Stimulated activated CD4-positive, alpha-beta T cell treated with anti-CD3 and anti-CD28 coated beads, Interleukin-1b, Interleukin-23, amount 100 ng/mL, for 24 hours (primary cell): ENCODE data around the gene PSTPIP1.

Experiments used
- DNase-seq, 4 experiments: peaks; one replicate each; pipeline ENCODE4 v3.0.0-alpha.2; 2020; ENCODE audit warnings: low read depth in 4 of 4, low spot score in 1 of 4

PSTPIP1 gene

DNA sequence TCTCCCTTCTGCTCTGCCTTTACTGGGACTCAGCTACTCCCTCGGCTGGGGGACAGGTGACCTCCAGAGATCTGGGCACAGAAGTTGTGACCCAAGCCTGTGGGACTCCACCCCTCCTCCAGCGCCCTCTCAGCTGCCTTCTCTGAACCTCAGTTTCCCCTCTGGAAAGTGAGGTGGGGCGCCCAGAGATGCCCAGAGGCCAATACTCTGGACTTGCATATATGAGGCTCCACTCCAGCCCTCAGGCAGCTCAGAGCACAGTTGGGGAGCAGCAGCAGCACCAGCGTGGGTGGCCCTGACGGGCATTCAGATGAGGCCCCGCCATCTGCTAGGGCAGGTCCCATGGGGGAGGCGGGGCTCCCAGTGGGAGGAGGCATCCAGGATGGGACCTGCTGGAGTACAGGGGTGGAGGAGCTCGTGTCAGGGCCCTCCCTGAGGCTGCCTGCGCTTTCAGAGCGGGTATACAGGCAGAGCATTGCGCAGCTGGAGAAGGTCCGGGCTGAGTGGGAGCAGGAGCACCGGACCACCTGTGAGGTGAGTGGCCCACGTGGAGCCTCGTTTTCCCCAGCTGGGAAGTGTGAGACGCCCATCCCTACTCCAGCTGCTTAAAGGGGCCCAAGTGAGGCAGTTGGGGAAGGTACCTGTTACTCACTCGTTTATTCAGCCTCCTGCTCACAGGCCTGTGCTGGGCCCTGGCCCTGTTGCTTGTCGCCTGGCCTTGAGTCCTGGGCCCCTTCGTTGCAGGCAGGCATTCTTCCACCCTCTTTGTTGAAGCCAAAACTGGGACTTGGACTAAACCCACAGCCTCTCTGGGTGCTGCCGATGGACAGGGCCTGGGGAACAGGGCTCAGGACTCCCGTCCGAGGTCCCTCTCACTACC lies 35.4 kb downstream of the PSTPIP1 start:
- no peak for DNase-seq

DNA sequence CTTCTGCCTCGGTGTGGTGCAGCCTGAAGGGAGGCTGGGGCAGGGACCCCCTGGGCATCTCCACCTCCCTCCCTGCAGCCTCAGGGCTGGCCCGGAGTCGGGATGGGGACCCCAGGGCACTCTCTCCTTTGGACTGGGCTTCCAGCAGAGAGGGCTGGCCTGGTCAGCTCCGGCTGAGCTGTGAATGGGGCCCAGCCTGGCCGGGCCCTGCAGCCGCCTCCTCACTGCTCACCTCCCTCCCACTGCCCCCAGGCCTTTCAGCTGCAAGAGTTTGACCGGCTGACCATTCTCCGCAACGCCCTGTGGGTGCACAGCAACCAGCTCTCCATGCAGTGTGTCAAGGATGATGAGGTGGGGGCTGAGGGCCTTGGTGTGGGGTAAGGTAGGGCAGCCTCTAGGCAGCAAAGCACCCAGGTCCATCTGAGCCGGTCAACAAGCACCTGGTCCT lies 36.0 kb downstream of the PSTPIP1 start:
- no peak for DNase-seq

DNA sequence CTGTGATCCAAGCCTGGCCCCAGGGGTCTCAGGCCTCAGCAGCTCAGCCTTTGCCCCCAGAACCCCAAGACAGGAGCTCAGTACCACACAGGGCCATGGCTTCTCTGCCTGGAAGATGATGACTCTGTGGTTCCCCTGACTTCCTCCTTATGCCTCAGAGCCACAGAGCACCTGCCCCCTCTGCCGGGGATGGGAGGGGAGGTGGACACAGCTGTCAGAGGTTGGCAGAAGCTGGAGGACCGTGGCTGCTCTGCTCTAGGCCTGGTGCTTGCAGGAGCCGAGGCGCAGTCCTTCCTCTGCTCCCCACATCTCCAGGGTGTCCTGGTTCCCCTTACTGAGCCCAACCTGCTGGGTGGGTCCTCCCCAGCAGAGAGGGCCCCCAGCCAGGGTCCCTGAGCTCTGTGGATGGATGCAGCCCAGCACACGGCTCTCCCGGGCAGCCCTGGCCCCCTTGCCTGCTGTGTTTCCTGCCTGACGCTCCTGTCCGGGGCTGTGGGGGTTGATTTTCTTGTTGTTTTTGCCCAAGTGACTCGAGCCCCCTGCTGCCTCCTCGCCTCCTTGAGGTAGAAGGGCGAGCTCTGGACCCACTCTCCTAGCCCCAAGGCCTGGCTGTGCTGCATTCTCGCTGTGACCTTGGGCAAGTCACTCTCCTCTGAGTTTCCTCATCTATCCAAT lies 36.6 kb downstream of the PSTPIP1 start:
- DNase-seq = no peak

DNA sequence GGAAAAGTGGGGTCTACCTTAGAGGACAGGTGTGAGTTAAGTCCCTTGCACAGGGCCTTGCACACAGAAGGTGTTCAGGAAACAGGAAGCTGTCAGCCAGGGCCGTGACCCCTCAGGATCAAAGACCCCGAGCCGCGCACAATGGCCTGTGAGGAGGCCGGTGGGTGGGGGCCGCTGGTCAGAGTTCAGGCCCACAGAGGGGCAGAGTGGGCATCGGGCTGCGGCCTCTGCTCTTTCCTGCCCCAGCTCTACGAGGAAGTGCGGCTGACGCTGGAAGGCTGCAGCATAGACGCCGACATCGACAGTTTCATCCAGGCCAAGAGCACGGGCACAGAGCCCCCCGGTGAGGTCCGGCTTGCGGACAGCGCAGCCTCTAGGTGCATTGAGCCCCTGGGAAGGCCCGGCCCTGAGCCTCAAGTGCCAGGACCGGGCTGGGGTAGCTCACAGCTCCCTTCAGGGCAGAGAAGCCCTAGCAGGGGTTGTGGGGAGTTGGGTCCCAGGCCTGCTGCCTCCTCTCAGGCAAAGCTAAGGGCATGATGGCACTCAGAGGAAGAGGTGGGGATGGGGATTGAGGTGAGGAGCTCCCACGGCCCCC lies 37.2 kb downstream of the PSTPIP1 start:
- DNase-seq = no peak

DNA sequence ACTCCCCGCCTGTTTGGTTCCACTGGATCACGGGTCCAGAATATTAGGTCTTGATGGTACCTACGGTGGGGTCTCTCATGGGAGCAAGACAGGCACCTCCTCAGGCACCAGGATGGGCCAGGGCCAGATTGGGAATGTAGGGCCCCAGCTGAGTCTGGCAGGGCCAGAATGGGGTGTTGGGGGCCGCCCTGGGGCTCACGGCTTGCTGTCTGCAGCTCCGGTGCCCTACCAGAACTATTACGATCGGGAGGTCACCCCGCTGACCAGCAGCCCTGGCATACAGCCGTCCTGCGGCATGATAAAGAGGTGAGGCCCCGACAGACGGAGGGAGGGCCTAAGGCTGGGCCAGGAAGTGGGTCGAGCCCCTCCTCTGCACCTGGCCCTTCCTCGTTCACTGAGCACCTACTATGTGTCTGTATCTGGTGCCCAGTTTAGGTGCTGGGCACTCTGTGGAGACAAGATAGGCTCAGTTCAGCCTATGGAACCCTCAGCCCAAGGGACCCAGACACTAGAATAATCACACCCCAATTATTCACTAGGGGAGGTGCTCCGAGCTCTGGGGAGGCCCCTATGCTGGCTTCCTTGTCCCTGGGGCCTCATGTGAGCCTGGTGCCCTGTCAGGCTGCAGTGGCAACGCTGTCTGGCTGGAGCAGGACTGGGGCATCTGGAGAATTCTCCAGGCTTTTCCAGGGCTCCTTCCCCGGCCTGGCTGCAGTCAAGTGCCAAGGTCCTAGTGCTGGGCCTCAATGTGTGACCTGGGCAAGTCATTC lies 37.9 kb downstream of the PSTPIP1 start:
- DNase-seq = no peak

DNA sequence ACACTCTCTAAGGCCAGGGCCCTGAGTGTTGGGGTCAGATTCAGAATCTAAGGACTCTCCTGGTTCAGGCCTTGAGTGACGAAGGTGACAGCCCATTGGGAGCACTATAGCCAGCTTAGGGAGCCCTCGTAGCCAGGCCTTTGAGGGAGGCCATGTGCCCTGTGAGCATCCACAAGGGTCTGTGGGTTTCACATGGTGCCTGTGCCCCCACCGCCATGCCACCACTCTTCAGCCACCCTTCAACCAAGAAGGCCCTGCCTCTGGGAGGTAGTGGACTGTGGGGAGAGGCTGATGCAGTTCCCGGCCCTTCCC lies 38.4 kb downstream of the PSTPIP1 start:
- DNase-seq = no peak

DNA sequence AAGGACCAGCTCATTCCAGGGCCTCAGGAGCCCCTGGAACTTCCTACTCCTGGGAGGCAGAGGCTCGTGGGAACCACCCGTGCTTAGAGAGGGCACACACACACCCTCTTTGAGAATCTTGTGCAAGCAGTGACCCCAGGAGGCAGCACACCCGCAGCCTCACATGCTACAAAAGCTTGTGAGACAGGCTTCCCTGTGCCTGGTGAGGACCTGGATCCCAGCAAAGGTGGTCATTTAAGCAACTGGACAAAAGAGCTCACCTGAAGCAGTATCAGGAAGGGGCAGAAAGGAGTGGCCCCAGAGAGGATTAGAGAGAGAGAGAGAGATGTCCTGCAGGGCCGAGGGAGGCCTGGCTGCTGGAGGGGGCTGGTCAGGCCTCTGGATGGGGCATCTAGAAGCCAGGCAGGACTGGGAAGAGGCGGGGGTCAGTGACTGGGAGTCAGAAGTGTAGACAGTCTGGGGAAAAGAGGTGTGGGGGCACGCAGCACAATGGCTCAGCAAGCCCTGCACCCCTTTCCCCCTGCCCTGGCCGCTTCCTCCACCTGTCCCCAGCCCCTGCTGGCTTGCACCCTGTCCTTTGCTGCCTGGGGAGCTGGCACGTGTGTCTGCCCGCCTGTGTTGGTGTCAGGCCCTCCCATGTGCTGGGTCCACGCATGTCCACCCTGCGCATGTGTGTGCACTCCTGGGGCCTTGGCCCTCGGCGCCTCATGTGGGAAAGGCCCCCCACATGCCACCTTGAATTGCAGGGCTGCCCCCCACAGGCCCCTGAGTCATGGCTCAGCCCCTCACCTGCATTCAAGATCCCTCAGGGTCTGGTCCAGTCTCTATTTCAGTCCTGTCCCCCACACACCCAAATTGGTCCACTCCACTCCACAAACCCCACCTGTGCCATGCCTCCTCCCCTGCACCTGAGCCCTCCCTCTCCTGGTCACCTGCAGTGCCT lies 39.1 kb downstream of the PSTPIP1 start:
- DNase-seq = no peak

DNA sequence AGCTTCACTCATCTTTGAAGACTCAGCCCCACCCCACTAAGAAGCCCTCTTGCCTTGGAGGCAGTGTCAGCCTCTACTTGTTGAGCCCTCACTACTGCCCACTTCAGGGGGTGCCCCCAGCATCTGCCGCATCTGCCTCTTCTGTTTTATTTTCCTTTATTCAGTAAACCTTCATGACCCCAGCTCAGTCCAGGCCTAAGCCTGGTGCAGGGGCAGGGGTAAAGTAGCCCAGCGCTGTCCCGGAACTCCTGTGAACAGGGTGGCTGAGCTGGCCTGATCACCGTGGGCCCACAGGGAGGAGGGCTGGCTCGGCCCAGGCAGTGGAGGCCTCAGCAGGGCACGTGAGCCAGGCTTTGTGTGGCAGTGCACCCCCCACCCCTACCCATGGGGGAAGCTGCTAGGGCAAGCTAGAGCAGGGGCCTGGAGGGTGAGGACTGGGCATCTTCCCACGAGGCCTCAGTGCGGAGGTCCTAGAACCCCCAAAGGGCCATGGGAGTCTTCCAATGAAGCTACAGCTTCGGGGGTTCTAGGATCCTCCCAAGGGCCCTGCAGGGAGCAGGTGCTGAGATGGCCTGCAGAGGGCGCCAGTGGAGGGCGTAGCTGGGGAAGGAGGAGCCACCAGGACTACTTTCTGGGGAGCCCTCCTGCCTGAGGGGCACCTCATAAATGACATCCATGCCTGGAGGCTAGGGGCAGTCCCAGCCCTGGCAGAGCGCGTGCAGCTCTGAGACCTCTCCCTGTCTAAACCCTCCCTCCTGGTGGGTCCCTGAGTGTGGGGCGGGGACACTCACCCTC lies 40.0 kb downstream of the PSTPIP1 start:
- DNase-seq = no peak

DNA sequence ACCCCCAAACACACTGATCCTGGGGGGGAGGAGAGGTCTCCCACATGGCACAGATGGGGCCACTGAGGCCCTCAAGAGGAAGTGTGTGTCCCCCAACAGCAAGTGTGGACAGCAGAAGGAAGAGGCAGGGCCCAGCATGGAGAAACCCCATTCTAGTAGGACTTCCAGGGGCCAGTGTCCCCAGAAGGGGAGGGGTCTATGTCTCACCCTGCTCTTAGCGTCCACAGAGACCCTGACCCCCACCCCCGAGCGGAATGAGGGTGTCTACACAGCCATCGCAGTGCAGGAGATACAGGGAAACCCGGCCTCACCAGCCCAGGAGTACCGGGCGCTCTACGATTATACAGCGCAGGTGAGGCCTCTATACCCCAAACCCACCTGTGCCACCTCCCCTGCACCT lies 40.7 kb downstream of the PSTPIP1 start:
- no peak for DNase-seq

DNA sequence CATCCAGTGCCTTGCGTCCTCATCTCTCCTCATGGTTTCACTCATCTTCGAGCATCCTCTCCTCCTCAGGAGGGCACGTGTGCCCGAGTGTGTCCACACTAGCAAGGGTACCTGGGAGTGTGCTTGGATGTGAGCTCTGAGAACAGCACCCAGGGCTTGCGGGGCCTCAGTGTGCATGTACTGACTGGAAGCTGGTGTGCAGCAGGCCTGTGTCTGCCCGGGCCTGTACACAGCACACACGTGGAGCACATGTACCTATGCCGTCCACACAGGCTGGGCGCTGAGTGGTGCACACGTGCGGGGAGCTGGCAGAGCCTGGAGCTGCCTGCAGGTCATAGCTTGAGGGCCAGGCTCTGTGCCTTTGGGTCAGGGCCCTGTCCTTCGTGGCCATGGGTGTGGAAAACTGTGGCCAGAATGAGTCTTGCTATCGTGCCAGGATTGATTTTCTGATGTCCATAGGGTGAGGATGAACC lies 41.1 kb downstream of the PSTPIP1 start:
- no peak for DNase-seq

DNA sequence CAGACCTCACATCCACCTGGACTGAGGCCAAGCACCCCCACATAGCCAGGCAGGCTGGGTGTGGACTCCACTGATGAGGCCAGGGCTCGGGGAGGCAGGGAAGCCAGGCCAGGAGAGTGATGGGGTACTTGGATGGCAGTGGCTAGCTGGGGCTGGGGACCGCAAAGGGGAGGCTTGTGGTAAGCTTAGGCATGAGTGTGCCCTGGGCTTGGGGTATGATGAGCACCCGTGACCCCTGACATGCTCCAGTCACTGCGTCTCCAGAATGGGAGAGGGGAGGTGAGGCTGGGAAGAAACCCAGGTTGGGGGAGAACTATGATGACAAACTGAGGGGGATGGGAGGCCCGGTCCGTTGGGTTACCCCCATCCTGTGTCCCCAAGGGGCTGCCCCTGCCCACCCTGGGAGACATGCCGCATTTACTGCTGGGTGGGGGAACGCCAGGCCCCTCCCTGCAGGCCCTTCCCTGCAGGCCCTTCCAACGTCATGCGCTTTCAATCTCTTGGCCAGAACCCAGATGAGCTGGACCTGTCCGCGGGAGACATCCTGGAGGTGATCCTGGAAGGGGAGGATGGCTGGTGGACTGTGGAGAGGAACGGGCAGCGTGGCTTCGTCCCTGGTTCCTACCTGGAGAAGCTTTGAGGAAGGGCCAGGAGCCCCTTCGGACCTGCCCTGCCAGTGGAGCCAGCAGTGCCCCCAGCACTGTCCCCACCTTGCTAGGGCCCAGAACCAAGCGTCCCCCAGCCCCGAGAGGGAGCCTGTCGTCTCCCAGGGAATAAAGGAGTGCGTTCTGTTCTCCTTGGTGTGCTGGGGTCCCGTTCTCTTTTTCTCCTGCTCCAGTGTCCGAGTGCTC lies 41.8 kb downstream of the PSTPIP1 start:
- no peak for DNase-seq

DNA sequence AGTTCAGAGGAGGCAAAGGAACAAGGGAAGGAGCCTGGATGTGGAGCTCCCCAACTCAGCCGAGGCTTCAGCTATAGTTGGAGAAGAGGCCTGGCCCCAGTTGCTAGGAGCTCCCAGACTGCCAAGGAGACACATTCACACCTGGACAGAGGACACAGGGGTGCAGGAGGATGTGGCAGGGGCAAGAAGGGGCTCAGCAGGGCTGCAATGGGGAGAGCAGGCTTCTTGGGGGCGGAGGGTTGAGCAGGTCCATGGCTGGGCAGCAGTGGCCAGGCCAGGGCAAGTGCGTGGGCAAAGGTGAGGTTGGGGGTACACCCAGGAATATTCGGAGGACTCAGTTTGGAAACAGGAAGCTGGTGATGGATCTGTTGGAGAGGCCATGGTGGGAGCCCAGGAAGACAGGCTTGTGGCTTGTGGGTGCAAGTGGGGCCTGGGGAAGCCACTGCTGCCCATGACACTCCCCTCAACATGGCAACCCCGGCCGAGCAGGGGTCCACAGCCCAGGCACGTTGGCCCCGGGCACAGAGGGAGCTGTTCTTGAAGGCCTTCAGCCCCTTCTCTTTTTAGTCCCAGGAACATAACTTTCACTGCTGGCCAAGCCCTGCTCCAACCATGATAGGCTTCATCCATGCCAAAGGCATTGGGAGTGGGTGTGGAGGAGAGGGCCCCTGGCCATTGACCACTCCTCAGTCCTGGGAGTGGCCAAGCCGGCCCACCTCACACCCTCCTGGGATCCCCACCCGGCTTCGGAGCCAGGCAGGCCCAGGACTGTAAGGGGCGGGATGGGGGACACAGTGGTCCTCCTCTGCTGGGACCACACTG lies 42.7 kb downstream of the PSTPIP1 start:
- no peak for DNase-seq

DNA sequence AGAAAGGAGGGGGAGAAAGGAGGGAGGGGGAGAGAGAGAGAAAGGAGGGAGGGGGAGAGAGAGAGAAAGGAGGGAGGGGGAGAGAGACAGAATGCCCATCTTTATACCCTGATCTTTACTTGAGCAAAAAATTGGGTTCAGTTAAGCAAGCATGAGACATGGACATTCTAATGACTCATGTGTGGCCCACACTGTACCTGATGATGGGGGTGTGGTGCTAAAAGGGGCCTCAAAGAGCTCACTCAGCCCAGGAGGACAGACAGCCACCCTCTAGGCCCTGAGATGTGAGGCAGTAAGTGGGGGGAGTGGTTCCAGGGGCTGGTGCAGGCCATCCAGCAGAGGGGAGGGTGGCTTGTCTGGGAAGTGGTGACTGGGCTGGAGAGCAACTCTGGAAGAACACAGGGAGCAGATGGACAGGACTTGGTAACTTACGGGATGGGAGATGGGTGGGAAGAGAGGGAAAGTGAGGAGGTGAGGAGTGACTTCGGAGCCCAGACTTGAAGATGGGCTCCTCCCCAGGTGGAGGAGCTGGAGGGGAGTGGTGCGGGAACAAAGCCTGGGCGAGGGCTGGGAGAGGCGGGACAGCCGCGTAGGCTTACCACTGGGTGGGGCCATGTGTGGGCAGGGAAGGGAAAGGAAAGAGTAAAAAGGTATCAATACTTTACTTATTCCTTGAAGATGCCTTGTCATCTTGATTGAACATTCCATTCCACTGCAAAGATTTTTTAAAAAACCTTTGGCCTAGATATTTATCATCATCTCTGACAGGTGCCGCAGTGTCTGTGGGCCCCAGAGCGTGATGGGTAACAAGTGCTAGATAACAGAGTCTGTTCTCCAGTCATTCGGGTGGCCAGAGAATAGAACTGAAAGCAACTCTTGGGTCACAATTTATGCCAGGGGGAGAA lies 43.6 kb downstream of the PSTPIP1 start:
- no peak for DNase-seq

DNA sequence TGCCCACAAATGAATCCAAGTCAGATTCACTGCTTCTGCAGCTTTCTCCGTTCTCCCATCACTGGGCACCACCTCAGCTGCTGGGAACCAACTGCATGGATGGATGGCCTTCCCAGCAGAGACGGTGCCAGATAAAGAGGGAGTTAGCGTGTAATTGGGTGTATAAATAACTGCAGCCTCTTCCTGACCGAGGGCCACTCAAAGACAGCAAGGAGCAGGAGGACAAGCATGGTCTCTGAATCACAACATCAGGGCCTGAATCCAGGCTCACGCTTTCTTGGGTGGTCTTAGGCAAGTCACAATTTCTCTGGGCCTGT lies 44.2 kb downstream of the PSTPIP1 start:
- DNase-seq = no peak

DNA sequence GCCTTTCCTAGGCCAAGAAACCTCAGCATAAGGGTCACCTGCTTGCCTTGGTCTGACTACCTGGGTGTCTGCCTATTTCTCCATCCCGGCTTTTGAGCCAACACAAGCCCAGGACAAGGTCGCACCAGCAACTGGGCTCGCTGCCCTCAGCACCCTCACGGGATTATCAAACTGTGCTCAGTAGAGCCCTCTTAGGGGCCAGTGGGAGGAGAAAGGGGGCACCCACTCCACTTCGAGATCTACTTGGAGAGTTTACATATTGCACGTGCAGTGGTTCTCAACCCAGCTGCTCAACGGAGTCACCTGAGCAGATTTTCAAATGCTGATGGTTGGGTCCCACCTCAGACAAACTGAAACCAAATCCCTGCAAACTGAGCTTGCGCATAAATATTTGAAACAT lies 44.9 kb downstream of the PSTPIP1 start:
- no peak for DNase-seq

DNA sequence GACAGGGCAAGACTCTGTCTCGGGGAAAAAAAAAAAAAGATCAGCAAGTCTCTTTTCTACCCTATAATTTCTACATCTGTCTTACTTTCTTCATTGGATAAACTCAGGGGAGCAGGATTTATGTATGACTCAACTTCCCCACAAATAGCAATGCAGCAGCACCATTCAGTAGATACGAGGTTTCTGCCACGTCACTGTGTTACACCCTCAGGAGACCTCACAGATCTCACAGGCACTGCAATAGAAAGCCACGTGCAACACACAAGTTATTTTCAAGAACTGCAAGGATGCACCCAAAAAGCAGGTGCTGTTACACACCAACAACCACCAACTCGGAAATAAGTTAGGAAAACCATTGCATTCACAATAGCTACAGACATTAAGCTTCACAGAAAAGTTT lies 45.7 kb downstream of the PSTPIP1 start:
- DNase-seq = no peak
